ENCODE data around the gene RAB4A. TPM values are rescaled to one million over a fixed set of nuclear protein-coding genes. Genes with fewer than 3 reads are reported as not detected.

RAB4A gene
- total and polyA plus RNA-seq, 2 of the 13 experiments (the other 11 are each of a cell fraction or from before 2014, with no cell fraction given), result 56.0 to 80.1 TPM

GRCh38 chr1:229270547-229271447, at the start of gene RAB4A (continued):
- TF ChIP-seq CENPT (CRISPR knock-in tag; IDR thresholded peaks at IDR 0.05; ENCODE audit: low read depth) (peak; percentile 93; the same call in 1 of the 2 replicates), UBTF (CRISPR knock-in tag; IDR thresholded peaks at IDR 0.05) (peak; percentile 50; the same call in 1 of the 2 replicates), BCLAF1 (IDR thresholded peaks at IDR 0.05) (no peak), ZNF761 (CRISPR knock-in tag; conservative IDR thresholded peaks at IDR 0.05) (peak; percentile 85; the same call in 1 of the 2 replicates), PTBP1 (IDR thresholded peaks at IDR 0.05; ENCODE audit: low read depth, low read length, poor library complexity, severe bottlenecking) (no peak), SKIL (CRISPR knock-in tag; IDR thresholded peaks at IDR 0.05; ENCODE audit: borderline replicate concordance) (0 out of 2 replicates have a peak, but pooled peaks have one; percentile 27), CREBL2 (CRISPR knock-in tag; IDR thresholded peaks at IDR 0.05; ENCODE audit: borderline replicate concordance) (peak; percentile 93; the same call in 1 of the 2 replicates), ZNF569 (CRISPR knock-in tag; IDR thresholded peaks at IDR 0.05; ENCODE audit: borderline replicate concordance) (0 out of 2 replicates have a peak, but pooled peaks have one; percentile 40), ZNF737 (CRISPR knock-in tag; IDR thresholded peaks at IDR 0.05; ENCODE audit: borderline replicate concordance) (peak; percentile 59; the same call in 1 of the 2 replicates)

All from HepG2 (cell line).